Kidney glomerular epithelial cell (primary cell): Measurements from ENCODE around the gene ZSWIM8.
"Not testable (repeated sequence)": the region's sequence is repeated elsewhere in the genome, so short reads cannot be mapped to it uniquely, and the experiment has no call there.

ENCODE experiments used
- DNase-seq: peaks from one replicate; lab custom pipeline; 2025; lab: John Stamatoyannopoulos, UW

Gene ZSWIM8

DNA sequence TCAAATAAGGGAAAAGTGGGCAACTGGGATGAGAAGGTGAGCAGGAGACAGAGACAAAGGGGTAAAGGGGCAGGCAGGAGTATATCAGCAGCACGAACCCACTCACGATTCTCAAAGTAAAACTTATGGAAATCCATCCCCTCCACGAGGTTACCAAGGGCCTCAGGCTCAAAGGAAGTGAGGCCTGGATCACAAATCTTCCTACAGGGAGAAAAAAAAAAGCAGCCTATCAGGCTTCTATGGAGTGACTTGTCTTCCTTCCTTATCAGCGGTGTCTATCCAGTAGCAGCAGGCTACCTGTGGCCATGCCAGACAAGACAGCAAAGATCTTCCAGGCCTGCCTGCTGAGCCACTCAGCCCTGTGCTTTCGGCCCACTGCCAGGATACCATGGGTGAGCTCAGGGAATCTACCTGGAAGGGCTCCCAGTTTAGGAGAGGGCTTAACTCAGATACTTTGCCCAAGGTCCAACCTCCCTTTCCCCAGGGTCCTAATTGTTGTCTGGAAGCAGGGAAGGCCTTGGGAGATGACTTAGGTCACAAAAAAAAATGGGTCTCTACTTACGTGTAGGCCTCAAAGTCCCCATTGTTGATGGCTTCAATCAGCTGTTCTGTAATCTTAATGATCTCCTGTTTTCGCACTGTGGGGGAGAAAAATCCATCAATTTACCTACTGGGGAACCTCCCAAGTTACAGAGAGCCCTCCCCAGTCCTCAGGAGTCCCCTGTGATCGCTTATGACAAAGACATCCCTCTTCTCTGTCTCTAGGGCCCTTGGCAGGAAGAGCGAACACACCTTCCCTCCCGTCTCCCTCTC is 31.7 kb downstream of the ZSWIM8 start:
- no peak for DNase-seq

DNA sequence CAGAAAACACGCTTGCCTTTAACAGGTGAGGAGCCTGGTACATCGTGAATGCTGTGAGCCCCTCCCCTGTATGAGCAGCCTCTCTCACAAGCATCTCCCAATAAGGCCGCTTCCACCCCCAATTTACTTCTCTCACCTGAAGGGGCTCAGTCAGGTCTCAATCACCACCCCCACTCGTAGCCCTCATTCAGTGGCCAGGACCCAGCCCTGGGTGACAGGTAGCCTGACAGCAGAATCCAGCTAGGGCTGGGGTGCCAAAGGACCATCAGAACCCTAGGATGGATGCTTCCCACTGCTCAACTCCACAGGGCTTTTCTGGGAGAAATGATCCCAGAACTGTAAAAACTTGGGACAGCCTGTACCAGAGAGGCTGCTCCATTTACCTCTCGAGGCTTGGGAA is 32.4 kb downstream of the ZSWIM8 start:
- DNase-seq: no peak

DNA sequence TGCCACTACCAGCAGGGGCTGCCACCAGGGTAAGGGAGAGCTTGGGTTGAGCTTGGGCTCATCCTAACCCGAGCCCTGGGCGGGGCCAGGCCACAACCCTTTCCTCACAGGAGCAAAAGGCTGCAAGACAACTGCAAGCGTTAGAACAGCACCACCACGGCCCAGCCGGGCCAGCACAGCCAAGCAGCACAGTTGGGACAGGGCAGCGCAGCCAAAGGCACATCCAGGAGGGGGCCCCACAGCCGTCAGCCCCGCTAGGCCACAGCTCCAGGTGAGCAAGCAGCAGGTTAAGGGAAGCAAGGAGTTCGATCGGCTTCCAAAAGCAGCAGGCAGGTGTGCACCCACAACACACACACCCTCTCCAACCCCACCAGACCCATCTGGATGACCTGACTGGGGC is 33.0 kb downstream of the ZSWIM8 start:
- DNase-seq: no peak

DNA sequence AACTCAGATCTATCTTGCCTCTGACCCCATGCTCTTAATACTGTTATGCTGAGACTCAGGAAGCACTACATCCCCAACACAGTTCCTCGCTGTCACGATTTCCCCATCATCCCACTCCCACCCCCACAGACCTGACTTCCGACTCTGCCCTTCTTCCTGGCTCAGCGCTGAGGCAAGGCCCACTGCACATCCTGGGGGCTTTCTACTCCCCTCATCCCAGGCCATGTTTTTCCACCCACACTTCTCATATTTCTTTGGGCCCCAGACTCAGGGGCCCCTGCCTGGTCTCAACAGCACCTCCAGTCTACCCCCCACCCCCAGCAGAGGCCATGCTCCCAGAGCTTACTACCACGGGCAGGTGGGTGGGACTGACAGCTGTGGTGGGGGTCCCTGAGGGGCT is 33.7 kb downstream of the ZSWIM8 start:
- DNase-seq: no peak

DNA sequence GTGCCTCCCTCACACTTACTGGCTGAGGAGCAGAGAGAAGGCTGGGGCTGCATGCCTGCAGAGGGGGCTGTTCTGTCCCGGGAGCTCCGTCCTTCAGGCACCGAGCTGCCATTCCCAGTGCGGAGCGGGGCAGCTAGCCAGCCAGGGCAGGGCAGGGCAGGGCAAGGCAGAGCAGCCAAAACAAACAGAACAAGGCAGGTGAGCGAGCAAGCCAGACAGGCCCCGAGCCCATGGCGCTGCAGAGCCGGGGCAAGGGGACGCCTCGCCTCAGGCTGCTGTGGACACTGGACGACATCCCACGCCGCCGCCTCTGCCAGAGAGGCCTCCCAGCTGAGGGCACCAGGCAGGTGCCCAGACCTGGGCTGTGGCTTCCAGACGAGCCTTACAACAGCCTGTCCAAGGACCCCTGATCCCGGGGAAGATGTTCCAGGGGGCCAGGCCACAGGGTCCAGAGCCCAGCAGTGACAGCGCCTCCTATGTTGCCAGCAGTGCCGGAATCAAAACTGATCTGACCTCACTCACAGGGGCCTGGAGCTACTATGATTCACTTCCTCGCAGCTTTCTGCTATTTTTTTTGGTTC is 34.2 kb downstream of the ZSWIM8 start:
- DNase-seq: no peak

DNA sequence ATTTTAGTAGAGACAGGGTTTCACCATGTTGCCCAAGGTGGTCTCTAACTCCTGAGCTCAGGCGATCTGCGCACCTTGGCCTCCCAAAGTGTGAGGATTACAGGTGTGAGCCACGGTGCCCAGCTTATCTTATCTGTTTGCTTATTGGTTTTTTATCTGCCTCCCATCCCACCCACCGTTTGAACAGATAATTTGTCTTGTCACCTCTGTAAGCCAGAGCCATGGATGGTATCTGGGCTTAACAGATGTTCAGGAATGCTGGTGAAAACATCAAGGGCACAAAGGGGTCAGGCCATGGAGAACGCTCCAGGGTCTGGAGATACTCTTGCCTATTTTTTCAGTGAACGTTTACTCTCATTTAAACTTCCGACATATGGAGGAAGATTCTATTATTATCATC is 38.0 kb downstream of the ZSWIM8 start:
- no peak for DNase-seq

DNA sequence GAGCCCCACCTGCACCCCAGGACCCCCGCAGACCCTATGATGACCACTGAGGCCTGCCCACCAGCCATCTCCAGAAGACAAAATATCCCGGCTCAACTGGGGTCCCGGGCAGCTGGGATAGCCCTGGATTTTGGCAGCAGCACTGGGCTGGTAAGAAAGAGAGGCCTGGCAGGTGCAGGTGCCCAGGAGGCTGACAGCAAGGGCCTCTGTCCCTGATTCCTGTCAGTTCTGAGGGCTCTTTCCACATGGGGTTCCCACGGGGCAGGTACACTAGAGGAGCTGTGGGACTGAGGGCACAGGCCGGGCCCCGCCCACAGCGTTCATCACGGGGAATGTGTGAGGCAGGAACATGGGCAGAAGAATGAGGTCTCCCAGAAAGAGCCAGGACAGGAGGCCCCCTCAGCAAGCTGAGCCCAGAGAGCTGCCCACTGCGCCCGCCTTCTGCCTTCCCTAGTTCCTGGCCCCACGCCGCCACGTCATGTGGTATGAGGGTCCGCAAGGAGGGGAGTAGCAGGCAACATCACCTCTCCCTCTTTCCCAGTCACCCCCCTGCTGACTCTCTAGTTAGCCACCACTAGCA is 38.8 kb downstream of the ZSWIM8 start:
- no peak for DNase-seq

DNA sequence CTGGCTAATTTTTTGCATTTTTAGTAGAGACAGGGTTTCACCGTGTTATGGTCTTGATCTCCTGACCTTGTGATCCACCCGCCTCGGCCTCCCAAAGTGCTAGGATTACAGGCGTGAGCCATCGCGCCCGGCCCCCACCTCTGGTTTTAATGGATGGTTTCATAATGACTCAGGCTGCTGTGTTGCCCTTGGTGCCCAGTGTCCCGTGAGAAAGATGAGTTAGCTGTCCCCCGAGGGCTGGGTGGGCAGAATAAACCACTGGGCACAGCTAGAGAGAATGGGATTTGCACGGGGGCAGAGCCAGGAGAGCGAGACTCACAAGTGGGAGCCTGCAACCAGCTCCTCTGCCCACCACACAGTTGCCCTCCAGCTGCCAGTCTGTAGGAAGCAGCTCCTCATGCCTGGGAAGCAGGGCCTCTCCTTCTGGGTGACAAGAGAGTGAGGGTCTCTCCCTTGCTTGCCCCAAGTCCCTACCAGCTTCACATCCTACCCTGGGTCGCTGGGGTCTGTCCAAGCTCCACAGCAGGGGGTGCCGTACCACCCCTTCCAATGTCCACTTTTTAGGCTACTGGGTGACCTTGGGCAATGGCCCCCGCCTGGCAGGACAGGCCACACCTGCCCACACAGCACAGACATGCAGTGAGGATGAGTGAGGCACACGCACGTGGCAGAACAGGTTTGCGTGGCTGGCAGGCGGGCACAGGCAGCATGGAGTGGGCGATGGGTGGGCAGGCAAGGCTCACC is 42.1 kb downstream of the ZSWIM8 start:
- DNase-seq: peak; percentile 75

DNA sequence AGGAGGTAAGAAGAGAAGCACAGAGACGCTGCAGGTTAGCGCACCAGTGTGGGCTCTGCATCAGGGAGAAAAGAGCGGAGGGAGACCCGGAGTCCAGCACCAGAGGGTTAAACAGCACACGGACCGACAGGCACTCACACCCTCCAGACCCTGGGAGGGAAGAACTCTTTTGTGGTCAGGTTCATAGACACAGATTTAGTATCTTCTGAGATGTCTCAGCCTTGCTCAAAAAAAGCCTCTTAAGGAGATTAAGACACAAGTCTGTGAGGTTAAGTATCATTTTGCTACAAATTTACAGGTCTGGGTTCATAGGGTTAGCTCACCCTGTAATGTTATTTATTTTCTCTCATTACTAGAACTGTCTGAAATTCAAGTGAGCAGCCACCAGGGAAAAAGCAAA is 42.8 kb downstream of the ZSWIM8 start:
- DNase-seq: no peak

DNA sequence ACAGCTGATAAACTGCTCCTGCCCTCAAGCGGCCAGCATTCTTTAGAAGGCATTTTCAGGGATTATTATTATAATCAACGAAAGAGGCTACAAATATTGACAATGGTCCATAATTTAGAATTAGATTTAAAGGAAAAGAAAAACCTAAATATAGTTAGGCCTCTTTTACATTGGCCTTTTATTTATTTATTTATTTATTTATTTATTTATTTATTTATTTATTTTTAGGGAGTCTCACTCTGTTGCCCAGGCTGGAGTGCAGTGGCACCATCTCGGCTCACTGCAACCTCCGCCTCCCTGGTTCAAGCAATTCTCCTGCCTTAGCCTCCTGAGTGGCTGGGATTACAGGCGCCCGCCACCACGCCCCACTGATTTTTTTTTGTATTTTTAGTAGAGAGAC is 43.7 kb downstream of the ZSWIM8 start:
- DNase-seq: not testable (repeated sequence)

DNA sequence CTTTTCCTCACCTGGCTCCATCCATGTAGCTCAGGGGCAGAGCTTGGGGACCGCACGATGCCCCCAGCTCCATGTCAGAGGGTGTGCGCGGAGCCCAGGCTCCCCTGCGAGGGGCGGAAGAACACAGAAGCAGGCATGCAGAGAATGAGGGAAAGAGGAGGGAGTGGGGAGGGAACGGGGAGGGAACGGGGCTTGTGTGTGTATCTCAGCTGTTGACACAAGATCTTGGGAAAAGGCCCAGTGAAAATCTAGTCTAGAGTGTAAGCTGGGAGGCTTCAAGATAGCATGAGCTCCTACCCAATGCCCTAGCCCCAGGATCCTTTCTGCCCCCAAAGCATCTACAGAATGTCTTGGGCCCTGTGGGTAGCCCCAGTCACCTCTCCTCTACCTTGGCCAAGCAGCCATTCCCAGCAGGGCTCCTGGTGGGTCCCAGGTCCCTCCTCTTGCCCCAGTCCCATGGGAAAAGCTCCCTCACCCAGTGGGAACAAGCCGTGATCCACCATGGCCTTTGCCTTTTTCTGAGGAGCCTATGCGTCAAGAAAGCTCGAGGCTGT is 51.1 kb downstream of the ZSWIM8 start:
- DNase-seq: no peak

DNA sequence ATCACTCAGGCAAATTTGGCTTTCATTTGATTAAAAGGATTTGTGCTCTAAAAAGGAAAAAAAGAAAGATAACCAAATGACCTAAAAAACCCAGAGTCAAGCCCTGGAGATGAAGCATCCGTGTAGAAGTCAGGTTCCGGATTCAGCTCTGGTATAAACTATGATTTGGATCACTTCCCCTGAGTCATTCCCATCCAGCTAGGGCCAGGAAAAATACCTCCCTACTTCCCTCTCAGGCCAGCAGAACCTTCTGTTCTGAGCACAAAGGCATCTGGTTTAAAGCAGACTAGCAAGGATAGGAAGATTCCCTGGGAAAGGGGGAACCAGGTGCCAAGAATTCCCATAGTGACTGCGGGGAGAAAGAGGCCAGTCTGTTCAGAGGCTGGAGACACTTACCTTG is 51.7 kb downstream of the ZSWIM8 start:
- peak; percentile 72 for DNase-seq

DNA sequence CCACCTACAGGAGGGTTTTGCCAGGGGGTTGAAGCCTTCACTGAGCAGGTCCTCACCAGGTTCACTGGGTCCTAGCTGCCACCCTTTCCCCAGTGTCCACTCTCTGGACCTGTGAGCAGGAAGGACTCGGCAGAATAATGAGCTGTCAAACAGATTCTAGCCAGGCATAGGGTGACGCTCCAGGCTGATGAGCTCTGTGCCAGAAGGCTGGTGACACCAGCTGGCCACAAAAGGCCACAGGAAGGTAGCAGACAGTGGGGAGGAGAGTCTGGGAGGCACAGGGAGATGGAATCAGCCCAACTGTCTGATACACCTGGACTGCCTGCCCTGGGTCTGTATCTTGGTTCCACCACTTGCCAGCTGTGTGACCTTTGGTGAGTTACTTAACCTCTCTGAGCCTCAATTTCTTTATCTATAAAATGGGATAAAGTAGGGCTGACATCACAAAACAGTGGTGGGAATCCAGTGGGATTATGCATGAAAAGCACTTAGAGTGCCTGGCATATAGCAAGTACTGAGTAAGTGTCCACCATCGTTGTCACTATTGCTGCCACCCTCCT is 52.7 kb downstream of the ZSWIM8 start:
- DNase-seq: no peak

DNA sequence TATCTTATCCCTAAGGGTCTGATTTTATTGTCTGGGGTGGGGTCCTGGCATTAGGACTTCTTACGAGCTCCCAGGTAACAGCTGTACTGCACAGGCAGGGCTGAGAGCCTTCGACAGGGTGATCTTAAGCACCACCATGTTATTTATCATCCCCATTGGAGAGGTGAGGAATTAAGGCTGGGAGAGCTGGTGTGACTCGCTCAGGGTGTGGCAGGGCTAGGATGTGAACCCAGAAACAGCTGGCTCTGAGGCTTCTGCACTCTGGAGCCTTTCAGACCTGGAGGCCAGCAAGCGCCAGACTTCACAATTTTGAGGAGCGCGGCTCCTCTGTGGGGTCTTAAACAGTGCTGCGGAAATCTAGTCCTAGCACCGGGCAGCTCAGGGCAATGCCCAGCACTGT is 53.4 kb downstream of the ZSWIM8 start:
- no peak for DNase-seq

DNA sequence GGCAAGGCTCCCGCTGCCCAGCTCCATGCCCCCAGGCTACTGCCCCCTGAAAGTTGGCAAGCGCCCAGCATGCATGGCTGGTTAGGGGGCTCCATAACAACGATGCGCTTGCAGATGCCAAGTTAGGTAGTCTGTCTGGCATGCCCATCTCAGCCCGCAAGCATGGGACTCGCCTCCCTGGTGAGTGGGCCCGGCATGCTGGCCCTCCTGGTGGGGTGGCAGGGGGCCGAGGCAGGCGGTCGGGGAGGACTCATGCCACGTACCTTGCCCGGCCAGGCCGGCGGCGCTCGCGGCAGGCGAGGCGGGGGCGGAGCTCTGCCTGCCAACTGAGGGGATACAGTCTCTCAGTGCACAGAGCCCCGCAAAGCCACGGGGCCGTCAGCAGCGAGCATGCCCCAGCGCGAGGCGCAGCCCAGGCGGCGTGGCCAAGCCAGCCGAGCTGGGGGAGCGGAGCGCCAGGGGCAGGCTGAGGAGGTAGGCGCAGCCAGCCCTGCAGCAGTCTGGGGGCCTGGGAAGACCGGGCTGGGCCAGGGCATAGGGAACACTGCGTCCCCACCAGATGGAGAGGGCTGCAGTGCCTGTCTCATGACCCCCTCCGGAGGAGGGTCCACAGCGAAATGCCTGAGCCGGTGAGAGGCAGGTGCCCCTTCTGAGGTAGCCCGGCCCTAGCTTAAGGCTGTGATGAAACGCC is 54.0 kb downstream of the ZSWIM8 start:
- DNase-seq: no peak

DNA sequence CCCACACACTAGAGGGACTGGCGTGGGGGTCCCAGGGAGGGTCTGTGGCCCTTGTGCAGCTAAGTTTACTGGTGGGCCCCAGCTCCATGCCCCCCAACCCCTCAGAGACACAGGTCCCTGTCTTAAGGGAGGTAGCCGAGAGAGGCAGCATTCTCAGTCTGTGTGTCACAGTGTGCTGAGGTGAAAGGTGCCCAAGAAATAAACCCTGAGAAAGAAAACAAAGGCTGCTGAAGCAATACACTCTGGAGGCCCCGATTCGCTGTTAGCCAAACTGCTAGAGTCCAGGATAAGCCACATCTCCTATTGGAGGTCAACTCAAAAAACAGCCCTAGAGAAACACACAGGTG is 54.6 kb downstream of the ZSWIM8 start:
- no peak for DNase-seq

DNA sequence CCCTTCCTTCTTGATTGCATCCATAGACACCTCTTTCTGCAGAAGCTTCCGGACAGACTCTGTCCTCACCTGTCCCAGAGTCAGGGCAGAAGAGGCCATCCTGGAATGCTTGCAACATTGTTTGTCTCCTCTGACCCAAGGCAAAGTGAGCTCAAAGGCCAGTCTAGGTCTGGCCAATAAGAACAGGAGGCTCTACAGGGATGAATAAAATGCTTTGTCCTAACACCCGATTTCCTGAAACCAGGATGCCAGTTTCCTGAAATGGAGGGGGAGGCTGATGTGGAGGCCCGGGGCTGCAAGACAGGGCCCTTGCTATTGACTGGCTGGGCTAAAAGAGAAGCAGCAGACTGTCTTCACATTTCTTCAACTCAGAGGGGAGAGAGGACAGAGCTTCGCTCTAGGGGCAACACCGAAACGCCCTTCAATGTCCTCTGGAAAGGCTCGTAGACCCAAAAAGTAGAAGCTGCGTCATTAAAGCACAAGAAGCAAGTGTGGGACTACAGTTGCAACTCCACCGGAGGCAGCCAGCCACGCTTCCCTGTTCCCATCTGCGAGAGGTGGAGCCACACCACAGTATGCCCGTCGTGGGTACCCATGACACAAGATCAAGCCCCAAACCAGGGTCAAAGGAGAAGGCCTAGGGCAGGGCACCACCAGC is 55.1 kb downstream of the ZSWIM8 start:
- DNase-seq: no peak

DNA sequence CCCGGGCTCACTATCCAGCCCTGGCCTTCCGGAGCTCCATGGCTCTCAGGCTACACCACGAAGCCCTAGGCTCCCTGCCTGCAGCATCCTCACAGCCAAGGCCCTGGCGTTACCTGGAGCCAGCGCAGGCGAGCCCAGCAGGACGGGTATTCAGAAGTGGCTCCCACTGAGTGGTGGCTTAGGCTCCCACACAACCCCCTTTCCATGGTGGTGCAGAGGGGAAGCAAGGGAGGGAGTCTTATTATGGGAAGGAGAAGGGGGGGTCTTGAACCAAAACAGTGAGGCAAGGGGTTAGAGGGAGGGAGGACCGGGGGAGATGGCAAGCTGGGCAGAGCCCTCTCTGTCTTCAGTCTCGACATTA is 55.6 kb downstream of the ZSWIM8 start:
- DNase-seq: no peak

DNA sequence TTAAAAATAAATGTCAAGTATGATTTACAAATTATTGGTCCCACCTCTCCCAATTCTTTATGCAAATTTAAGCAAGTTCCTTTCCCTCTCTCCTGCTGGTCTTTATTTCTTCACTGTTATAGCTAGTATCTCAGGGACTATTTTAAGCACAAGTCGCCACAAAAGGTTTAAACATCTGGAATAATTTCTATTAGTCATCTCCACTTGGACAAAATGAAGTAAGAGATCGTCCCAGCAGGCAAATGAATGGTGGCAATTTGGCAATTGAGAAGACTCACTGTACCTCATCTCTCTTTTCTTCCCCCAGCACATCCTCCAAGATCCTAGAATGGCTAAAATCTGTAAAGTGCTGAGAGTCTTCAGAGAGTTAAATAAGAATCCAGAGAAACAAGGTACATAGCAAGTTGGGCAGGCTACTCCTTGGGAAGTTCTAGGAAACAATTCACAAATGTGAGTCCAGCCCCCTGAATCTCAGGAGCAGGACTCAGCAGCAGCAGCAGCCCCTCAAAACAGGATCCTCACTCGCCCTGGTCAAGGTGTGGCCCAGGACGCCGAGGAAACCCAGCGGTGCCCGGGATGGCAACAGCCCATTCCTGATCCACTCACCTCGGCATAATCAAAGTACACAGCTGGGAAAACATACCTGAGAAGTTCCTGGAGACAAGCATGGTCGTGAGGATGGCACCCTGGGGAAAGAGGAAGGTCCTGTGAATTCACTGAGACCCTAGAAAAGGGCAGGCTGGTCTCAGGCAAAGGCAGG is 56.3 kb downstream of the ZSWIM8 start:
- no peak for DNase-seq

DNA sequence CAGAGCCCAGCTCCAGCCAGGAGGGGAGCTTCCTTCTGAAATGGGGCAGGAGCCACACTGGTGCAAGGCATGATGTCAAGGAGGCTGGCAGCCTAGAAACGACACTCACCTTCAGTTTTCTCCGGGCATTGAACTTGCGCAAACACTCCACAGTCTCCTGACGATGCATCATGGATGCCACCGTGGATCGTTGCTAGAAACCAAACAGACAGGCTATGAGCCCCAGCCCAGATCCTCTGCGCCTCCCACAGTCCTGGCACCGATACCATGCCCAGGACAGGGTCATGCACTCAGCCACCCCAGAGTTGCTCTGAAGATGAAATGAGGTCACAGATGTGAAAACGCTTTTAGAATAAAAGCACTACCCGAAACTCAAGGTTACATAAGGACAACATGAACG is 56.9 kb downstream of the ZSWIM8 start:
- DNase-seq: no peak

DNA sequence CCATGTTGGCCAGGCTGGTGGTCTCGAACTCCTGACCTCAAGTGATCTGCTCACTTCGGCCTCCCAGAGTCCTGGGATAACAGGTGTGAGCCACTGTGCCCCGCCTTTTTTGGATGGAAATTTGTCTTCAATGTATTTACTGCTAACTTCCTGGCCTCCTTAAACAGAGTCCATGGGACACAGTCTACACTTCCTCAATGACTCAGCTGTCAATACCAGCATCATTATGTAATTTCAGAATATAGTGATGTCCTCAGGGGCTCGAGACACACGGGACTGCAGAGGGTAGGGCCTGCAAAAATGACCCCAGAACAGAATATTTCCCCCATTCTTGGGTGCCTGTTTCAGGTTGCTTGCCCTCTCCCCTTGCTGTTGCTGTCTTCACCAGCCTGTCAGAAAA is 57.9 kb downstream of the ZSWIM8 start:
- DNase-seq: no peak
